Measurements from ENCODE around the gene XPOT. TPM values are rescaled to one million over a fixed set of nuclear protein-coding genes. Genes with fewer than 3 reads are reported as not detected.

Gene XPOT
- total RNA-seq, 1 donor from 2014 or later: 24.7 TPM

- intact Hi-C loops (cut with micrococcal nuclease): no loop called here
- DNase-seq: no peak
- ATAC-seq: no peak
Measured at GRCh38 chr12:64413884-64414283, 9.7 kb downstream of the XPOT start.

- DNase-seq: no peak
- intact Hi-C loops (cut with micrococcal nuclease): no loop called here
- ATAC-seq: no peak
Measured at GRCh38 chr12:64418209-64418608, 14.0 kb downstream of the XPOT start.

GRCh38 chr12:64419696-64420095 is 15.5 kb downstream of the XPOT start:
- intact Hi-C loops (cut with micrococcal nuclease): loop anchor here (10.0 kb wide), 1 partner anchor 65 kb away; no protein-coding TSS in a partner anchor

GRCh38 chr12:64427988-64428387 is 23.8 kb downstream of the XPOT start:
- intact Hi-C loops (cut with micrococcal nuclease): loop anchor here (10.0 kb wide), 1 partner anchor 57 kb away; no protein-coding TSS in a partner anchor

More at GRCh38 chr12:64419696-64420095, 15.5 kb downstream of the XPOT start:
- no peak for ATAC-seq
- DNase-seq: no peak

GRCh38 chr12:64428956-64429355 is 24.8 kb downstream of the XPOT start:
- ATAC-seq (no peak), DNase-seq (no peak)
- intact Hi-C loops (cut with micrococcal nuclease): loop anchor here (10.0 kb wide), 1 partner anchor 56 kb away; no protein-coding TSS in a partner anchor

More at GRCh38 chr12:64427988-64428387, 23.8 kb downstream of the XPOT start:
- ATAC-seq (no peak), DNase-seq (no peak)

GRCh38 chr12:64430886-64431285 is 26.7 kb downstream of the XPOT start:
- intact Hi-C loops (cut with micrococcal nuclease): no loop called here
- no peak for ATAC-seq
- DNase-seq: no peak

DNA sequence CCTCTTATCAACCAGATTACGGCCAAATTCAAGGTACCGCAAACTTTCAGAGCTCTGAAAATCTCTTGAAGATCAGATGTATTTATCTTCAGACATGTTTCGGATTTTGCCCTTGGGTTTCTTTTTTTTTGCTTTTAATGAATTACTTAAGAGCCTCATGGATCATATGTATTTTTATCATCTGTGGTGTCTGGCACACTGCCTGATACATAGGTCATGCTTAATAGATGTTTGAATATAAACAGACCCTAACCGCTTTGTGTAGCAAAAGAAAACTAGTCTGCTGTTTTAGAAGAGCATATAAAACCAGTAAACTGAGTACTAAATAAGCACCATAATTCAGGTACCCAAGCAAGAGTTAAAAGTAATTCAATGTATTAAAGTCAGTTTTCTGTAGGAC is 27.6 kb downstream of the XPOT start:
- ATAC-seq (no peak), DNase-seq (no peak)
- intact Hi-C loops (cut with micrococcal nuclease): no loop called here

GRCh38 chr12:64433915-64434314 is 29.7 kb downstream of the XPOT start:
- ATAC-seq (no peak), DNase-seq (no peak)
- intact Hi-C loops (cut with micrococcal nuclease): no loop called here

- no peak for ATAC-seq
- intact Hi-C loops (cut with micrococcal nuclease): no loop called here
- DNase-seq: no peak
Measured at GRCh38 chr12:64440100-64440499, 35.9 kb downstream of the XPOT start.

- ATAC-seq (no peak), DNase-seq (no peak)
- intact Hi-C loops (cut with micrococcal nuclease): no loop called here
Measured at GRCh38 chr12:64445490-64445889, 41.3 kb downstream of the XPOT start.

- ATAC-seq (no peak), DNase-seq (no peak)
Measured at GRCh38 chr12:64446295-64446694, 42.1 kb downstream of the XPOT start.

DNA sequence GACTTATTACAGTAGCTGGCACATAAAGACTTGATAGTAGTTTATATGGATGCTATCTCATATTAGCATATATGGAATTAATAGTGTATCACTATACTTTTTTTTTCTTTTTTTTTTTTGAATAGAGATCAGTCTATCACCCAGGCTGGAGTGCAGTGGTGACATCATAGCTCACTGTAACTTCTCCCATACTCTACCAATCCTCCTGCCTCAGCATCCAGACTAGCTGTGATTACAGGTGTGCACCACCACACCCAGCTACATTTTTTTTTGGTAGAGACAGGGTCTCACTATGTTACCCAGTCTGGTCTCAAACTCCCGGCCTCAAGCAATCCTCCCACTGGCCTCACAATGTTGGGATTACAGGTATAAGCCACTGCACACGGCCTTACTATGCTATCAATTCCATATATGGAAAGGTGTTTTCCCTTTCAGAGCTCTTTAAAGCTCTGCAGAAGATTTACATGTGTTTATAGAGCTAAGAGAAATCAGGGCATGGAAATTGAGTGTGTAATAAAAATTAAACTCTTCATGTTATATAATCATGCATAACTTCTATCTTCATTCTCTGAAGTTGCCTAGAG is 46.0 kb downstream of the XPOT start:
- ATAC-seq: no peak
- intact Hi-C loops (cut with micrococcal nuclease): no loop called here
- DNase-seq: no peak

More at GRCh38 chr12:64446295-64446694, 42.1 kb downstream of the XPOT start:
- intact Hi-C loops (cut with micrococcal nuclease): no loop called here

GRCh38 chr12:64450711-64451486 is 46.7 kb downstream of the XPOT start:
- intact Hi-C loops (cut with micrococcal nuclease): no loop called here
- no peak for DNase-seq
- no peak for ATAC-seq

DNA sequence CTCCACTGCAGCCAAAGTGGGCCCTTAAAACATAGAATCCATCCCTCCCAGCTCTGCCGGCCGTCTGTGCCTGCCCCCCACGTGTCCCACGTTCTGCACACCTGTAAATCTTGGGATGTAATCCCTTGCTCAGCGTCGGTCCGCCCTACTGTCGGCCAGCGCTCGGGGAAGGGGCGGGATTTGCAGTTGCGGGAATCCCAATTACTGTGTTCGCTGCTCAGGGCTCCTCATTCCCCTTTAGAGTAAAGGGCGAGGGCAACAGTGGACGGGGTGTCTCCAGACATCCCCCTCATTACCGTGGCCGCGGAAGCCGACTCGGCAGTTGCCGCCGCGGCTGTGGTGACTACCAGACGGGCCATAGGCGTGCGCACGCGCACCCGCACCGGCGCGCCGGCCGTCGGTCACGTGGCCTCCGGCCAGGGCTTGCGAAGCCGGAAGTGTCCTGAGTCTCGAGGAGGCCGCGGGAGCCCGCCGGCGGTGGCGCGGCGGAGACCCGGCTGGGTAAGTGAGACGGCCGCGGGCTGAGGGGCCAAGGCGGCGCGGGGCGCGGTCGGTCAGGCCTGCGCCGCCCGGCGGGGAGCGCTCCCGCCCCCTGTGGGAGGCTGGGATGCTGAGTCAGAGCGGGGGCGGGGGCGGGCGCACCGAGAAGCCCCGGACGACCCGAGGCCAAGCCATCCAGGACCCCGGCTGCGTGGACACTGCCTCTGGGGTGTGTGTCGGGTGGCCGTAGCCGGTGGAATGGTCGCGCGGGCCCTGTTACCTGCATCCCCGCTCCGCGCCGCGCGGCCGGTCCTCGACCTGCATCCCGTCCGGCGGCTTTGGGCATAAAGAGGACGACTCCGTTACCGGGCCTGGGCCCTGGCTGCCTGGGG is 47.7 kb downstream of the XPOT start, which contains the start of gene TBK1:
Gene TBK1 (plus strand): TSS at position 434 of the 872 bp plus-strand sequence. CDS start 3,751 bp downstream, outside the sequence.
- DNase-seq: peak; percentile 95
- peak; percentile 99 for ATAC-seq
- intact Hi-C loops (cut with micrococcal nuclease): no loop called here

- no peak for DNase-seq
- intact Hi-C loops (cut with micrococcal nuclease): no loop called here
Measured at GRCh38 chr12:64452559-64453329, 48.6 kb downstream of the XPOT start.

GRCh38 chr12:64455506-64455905 is 51.3 kb downstream of the XPOT start:
- intact Hi-C loops (cut with micrococcal nuclease): no loop called here

More at GRCh38 chr12:64452559-64453329, 48.6 kb downstream of the XPOT start:
- ATAC-seq: peak; percentile 25

DNA sequence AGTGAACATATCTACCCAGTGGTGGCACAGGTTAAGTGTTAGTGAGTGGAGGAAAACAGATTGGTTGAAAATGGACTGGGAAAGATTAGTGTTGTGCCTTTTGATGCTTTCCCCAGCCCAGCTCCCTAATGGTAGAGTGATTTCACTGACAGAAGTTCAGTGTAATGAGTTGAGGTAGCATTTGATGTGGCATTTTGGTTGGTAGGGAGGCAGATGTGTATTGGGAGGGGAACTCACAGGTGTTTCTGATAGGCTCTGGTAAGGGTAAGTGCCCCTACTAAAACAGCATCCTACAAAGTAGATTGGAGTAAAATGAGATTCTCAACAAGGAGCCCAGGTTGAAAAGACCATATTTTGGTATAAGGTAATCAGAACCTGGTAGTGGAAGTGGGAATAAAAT is 51.9 kb downstream of the XPOT start:
- ATAC-seq (no peak), DNase-seq (no peak)
- intact Hi-C loops (cut with micrococcal nuclease): no loop called here

More at GRCh38 chr12:64455506-64455905, 51.3 kb downstream of the XPOT start:
- DNase-seq (no peak), ATAC-seq (no peak)

DNA sequence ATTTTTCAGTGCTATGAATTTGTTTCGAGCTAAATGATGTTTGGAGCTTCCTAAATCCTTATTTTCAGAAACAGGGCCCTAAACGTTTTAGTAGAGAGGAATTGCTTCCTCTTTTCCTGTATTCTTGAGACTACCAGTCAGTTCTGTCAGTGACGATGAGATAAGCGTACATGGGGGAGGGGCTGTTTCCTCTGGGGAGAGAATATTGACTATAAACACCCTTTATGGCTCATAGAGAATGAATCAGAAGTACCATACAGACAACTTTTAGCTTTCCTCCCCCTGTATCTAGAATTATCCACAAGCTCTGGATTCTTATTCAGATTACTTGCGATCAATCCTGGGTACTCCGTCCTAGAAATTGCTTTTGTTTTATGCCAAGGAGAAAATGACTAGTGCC is 52.8 kb downstream of the XPOT start:
- ATAC-seq (no peak), DNase-seq (no peak)
- intact Hi-C loops (cut with micrococcal nuclease): no loop called here

DNA sequence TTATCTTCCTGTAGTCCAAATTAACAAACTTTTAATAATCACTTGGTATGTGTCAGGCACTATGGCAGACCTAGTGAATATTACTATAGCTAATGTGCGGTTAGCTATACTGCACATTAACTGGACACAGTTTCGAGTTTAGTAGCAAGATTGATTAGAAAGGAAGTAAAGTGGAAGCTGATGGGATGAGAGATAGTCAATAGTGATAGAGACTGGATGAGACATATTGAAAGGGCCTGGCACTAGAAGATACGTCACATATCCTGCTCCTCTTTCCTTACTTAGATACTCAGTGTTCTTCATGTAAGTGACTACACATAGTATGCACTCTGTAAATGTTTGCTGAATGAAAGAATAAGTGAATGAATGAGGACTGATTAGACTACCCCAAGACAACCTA is 53.3 kb downstream of the XPOT start:
- ATAC-seq (no peak), DNase-seq (no peak)
- intact Hi-C loops (cut with micrococcal nuclease): no loop called here

All from left ventricle myocardium superior (tissue), 1 donor.